NCI-H524 (cell line): Measurements from ENCODE around the gene VWA3A.

Experiments
- DNase-seq, 2 experiments: peaks; one replicate each; lab custom pipeline; 2025; lab: John Stamatoyannopoulos, UW

VWA3A gene

GRCh38 chr16:22203091-22203490 is 110.8 kb downstream of the VWA3A start:
- no peak for DNase-seq

DNA sequence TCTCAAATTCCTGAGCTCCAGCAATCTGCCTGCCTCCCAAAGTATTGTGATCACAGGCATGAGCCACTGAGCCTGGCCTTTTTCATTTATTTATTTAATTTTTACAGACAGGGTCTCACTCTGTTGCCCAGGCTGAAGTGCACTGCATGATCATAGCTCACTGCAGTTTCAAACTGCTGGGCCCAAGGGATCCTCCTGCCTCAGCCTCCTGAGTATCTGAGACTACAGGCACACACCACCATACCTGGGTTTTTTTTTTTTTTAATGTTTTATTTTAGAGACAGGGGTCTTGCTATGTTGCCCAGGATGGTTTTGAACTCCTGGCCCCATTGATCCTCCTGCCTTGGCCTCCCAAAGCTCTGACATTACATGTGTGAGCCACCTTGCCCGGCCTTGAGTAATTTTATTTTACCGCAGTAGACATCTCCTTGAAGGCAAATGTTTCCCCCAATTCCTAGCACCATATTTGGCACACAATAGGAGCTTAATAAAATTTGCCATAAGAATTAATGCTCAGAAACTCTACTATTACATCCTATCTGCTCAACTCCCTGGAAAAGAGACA is 111.8 kb downstream of the VWA3A start:
- no peak for DNase-seq

- DNase-seq: no peak
These were observed 113.3 kb downstream of the VWA3A start for GRCh38 chr16:22205577-22206012.

- DNase-seq: peak; percentile 92 to 97
These were observed 113.9 kb downstream of the VWA3A start, which contains the start of gene EEF2K for GRCh38 chr16:22206013-22206841. Gene EEF2K, plus strand, starts transcription at chr16:22206278. Its CDS starts 19,452 bp downstream, at chr16:22225730.
